OCI-LY1 (cell line): ENCODE measurements around the gene SEMA3B.

Experiments used
- H2AFZ ChIP-seq: fragments of 200-600 bp; sonication (generic), shearing (Covaris generic); 2 replicates; pipeline ENCODE4 v1.6.0; 2014; ENCODE audit warnings: antibody characterized with exemption, mild to moderate bottlenecking, low read length
- H3F3A ChIP-seq: fragments of 200-600 bp; sonication (generic), shearing (Covaris generic); 2 replicates; pipeline ENCODE4 v1.6.0; 2014; ENCODE audit warnings: mild to moderate bottlenecking, antibody characterized with exemption, low read length, moderate library complexity; ENCODE audit not compliant: insufficient read depth
- H3K27ac ChIP-seq: fragments of 200-600 bp; sonication (generic); 2 replicates; pipeline ENCODE4 v1.5.1; 2014; ENCODE audit warnings: low read length, mixed run types, mild to moderate bottlenecking, low read depth; ENCODE audit not compliant: poor library complexity, severe bottlenecking
- H3K27me3 ChIP-seq: fragments of 200-600 bp; sonication (generic); 2 replicates; pipeline ENCODE4 v1.6.0; 2014; ENCODE audit warnings: antibody characterized with exemption, mild to moderate bottlenecking, low read length, moderate library complexity; ENCODE audit not compliant: insufficient read depth
- H3K36me3 ChIP-seq: fragments of 200-600 bp; sonication (generic); 2 replicates; pipeline ENCODE4 v1.6.1; 2014; ENCODE audit warnings: mild to moderate bottlenecking, antibody characterized with exemption, low read length, moderate library complexity, mixed read lengths; ENCODE audit not compliant: insufficient read depth
- H3K4me1 ChIP-seq: fragments of 200-600 bp; sonication (generic); 2 replicates; pipeline ENCODE4 v1.5.1; 2014; ENCODE audit warnings: mild to moderate bottlenecking, low read length, moderate library complexity; ENCODE audit not compliant: insufficient read depth, severe bottlenecking
- H3K4me2 ChIP-seq: fragments of 200-600 bp; sonication (generic), shearing (Covaris generic); 2 replicates; pipeline ENCODE4 v1.6.1; 2014; ENCODE audit warnings: low read length
- H3K4me3 ChIP-seq: fragments of 200-600 bp; sonication (generic); 2 replicates; pipeline ENCODE4 v1.5.1; 2014; ENCODE audit warnings: low read length, low read depth, mild to moderate bottlenecking, mixed read lengths; ENCODE audit not compliant: poor library complexity, severe bottlenecking
- H3K79me2 ChIP-seq: fragments of 200-600 bp; shearing (Covaris generic); 2 replicates; pipeline ENCODE4 v1.6.1; 2016; ENCODE audit warnings: mixed run types, low read length, mixed read lengths; ENCODE audit not compliant: insufficient read depth
- H3K9ac ChIP-seq: fragments of 200-600 bp; sonication (generic), shearing (Covaris generic); 2 replicates; pipeline ENCODE4 v1.6.1; 2014; ENCODE audit warnings: mild to moderate bottlenecking, low read length, mixed read lengths
- H3K9me2 ChIP-seq: fragments of 200-600 bp; sonication (generic), shearing (Covaris generic); 2 replicates; pipeline ENCODE4 v1.6.1; 2014; ENCODE audit warnings: low read depth, mild to moderate bottlenecking, low read length, mixed read lengths
- H3K9me3 ChIP-seq: fragments of 200-600 bp; shearing (Covaris generic); 2 replicates; pipeline ENCODE4 v1.6.1; 2014; ENCODE audit warnings: low read length, mixed read lengths
- H4K20me1 ChIP-seq: fragments of 200-600 bp; sonication (generic), shearing (Covaris generic); 2 replicates; pipeline ENCODE4 v1.6.0; 2016; ENCODE audit warnings: mild to moderate bottlenecking, low read length; ENCODE audit not compliant: insufficient read depth
- CTCF ChIP-seq: fragments of 200-600 bp; sonication (generic), shearing (Covaris generic); IDR thresholded peaks from 2 replicates; pipeline ENCODE4 v1.5.1; 2017; ENCODE audit warnings: mild to moderate bottlenecking, antibody characterized with exemption, low read length, moderate library complexity, mixed read lengths
- EZH2 ChIP-seq: fragments of 200-600 bp; sonication (generic), shearing (Covaris generic); IDR thresholded peaks from 2 replicates; pipeline ENCODE4 v1.8.0; 2017; ENCODE audit warnings: borderline replicate concordance, mixed run types, mild to moderate bottlenecking, antibody characterized with exemption, low read length, moderate library complexity, mixed read lengths

The SEMA3B gene

GRCh38 chr3:50265571-50265970 lies 3.4 kb upstream of the SEMA3B start:
- Histone ChIP-seq H2AFZ (no peak overlapping the region), H3K9ac (no peak overlapping the region), H4K20me1 (no peaks in the 10 kb centered on the region), H3K79me2 (no peaks in the 10 kb centered on the region), H3K4me1 (peaks cover under 1% of the 10 kb centered on the region), H3K36me3 (no peaks in the 10 kb centered on the region), H3K27ac (no peak overlapping the region), H3F3A (no peaks in the 10 kb centered on the region), H3K9me3 (no peaks in the 10 kb centered on the region), H3K9me2 (no peaks in the 10 kb centered on the region), H3K4me2 (no peak overlapping the region), H3K27me3 (0 out of 2 replicates have a peak, but pooled peaks cover 4% of the 10 kb centered on the region), H3K4me3 (no peak overlapping the region)
- TF ChIP-seq CTCF, result no peak
- TF ChIP-seq EZH2, result no peak

DNA sequence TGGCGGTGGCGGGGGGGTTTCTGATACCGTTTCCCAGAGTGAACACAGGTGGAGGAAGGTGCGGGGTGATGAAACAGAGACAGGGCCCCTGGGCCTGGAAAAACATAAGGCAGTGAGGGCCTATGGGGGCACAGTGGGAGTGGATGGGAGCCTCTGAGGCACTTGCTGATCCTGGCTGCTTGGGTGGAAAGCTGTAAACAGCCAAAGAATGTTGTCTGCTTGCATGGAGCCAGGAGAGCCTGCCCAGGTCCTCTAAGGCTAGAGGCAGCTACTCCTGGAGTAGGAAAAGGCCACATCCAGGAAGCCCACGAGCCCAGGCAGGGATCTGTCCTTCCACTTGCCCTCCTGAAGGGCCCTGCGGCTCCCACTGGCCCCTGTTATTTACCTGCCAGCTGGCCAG lies 2.9 kb upstream of the SEMA3B start:
- no peak overlapping the region for H3K4me2 ChIP-seq
- no peak overlapping the region for H3K4me3 ChIP-seq
- no peaks in the 10 kb centered on the region for H3K9me3 ChIP-seq
- TF ChIP-seq EZH2 (no peak), CTCF (no peak)
- H3K9me2 ChIP-seq, result no peaks in the 10 kb centered on the region
- H3K4me1 ChIP-seq, result no peaks in the 10 kb centered on the region
- H3K79me2 ChIP-seq, result no peaks in the 10 kb centered on the region
- H3K9ac ChIP-seq, result no peak overlapping the region
- H4K20me1 ChIP-seq, result no peaks in the 10 kb centered on the region
- H3K36me3 ChIP-seq, result no peaks in the 10 kb centered on the region
- H2AFZ ChIP-seq, result no peak overlapping the region
- H3F3A ChIP-seq, result no peaks in the 10 kb centered on the region
- no peak overlapping the region for H3K27ac ChIP-seq
- H3K27me3 ChIP-seq, result 0 out of 2 replicates have a peak, but pooled peaks cover 4% of the 10 kb centered on the region

- Histone ChIP-seq H3K4me1 (no peaks in the 10 kb centered on the region), H3K4me2 (no peak overlapping the region), H3K4me3 (no peak overlapping the region), H3K27ac (no peak overlapping the region), H3K79me2 (no peaks in the 10 kb centered on the region), H3K9me3 (no peaks in the 10 kb centered on the region), H3K9ac (no peak overlapping the region), H3K36me3 (no peaks in the 10 kb centered on the region), H3F3A (no peaks in the 10 kb centered on the region), H3K27me3 (0 out of 2 replicates have a peak, but pooled peaks cover 4% of the 10 kb centered on the region), H3K9me2 (no peaks in the 10 kb centered on the region), H4K20me1 (no peaks in the 10 kb centered on the region), H2AFZ (no peak overlapping the region)
- TF ChIP-seq CTCF (no peak), EZH2 (no peak)
These were observed 2.1 kb upstream of the SEMA3B start for GRCh38 chr3:50266836-50267235.
